ENCODE measurements around the gene C11orf97.
A peak's percentile ranks its signal among the peaks of the same experiment; 100 is the strongest.
"Not testable (repeated sequence)": the region's sequence is repeated elsewhere in the genome, so short reads cannot be mapped to it uniquely, and the experiment has no call there.

The C11orf97 gene

DNA sequence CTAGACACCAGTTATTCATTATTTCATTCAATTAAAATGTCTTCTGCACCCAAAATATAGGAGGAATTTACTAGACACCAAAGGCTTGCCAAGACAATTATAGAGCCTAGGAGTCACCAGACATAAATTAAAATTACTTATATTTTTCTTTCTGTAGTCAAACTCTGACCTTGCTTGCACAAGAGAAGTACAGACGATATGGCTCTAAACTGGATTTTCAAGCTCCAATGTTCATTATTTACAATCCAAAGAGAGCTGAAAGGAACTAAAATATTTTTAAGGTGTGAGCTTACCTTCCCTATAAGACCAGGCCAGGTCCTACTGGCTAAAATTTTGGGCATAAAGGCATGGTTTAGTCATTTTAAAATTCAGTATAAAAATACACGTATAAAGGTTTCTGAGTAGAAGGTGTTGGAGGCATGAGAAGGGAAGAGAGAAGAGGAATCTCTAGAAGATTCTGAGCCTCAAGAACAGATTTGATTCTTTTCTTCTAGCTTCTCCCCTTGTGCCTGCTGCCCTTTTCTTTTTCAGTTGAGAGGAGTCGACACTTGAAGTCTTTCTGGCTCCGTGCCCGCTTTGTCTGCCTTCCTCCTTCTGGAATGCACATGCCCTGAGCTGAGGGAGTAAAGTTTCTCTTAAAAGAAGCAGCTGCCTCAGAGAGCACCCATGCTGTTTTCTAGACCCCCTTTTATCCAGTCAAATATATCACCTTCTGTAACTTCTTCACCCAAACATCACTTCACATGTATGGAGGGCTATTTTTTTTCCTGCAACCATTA is 13.5 kb downstream of the C11orf97 start:
- DNase-seq: no peak

DNA sequence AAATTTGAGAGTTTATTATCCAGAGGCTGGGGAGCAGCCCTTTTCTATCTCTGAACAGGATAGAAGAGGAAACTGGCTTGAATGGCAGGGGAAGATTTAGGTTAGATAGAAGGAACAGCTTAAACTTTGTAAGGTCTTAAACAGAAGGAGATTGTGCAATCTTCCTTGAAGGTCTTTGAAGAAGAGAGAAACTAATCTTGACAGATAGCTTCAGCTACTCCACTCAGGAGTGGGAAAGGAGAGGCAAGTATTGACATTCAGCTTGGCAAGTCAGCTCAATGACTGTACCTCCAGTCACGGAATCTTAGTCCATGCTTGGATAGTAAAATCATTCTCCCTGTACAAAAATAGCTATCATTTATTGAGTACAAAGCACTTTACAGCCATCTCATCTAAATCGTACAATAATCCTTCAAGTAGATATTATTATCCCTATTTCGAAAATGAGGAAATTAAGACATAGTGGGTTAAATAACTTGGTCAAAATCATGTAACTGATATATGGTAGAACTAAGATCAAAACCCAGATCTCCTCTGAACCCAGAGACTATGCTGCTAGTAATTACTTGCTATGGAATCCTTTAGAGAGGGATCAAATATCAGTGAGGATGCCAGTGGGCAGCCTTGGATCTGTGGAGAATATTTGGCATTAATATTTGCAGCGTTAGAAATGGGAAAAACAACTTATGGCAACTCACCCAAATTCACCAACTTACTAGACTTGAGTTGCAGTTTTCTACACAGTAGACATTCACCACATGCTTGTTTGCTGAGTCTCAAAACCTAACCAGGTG is 14.6 kb downstream of the C11orf97 start:
- no peak for DNase-seq

DNA sequence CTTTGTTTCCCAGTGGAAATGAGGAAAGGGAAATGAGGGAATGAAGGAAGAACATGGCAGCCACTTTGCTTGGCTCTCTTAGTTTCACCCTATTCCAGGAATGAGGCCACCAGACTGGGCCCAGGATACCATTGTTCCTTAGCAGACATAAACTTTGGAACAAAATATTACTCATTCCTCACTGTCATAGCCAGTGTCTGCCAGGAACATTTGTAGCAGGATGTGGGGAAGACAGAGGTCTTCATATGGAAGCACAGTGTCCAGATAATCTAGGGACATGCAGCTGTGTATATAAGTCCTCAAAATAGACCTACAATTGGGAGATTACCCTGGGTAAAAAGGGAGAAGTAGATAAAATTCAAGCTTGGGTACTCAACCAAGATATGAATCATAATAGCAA is 16.3 kb downstream of the C11orf97 start:
- no peak for DNase-seq

DNA sequence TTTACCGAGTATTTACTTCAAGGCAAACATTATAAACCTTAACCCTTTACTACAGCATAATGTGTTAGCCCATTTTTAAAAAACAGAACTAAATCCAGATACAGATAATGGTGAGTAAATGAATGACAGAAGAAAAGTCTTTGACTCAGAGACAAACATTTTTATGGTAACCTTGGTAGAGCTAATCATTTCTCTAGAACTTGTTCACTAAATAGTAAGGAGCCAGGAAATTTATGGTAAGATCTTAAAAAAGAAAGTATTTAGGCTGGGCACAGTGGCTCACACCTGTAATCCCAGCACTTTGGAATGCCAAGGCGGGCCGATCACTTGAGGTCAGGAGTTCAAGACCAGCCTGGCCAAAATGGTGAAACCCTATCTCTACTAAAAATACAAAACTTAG is 19.9 kb downstream of the C11orf97 start:
- DNase-seq: no peak

DNA sequence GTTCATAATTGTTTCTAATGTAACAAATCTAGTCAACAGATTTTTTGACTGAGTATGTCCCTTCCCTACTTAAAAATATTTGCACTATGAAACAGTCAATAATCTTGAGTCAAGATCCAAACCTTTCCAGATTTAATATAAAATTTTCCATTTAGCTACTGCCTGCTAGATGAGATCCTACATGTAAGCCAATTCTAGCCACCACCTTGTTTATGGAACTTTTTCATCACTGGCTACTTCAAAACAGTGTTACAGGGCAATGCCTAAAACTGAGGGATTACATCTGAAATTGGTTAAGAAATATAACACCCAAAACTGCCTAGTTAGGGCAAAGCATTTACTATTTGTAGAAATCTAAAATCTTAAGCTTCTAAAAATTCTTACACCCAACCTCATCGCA is 20.9 kb downstream of the C11orf97 start:
- no peak for DNase-seq

DNA sequence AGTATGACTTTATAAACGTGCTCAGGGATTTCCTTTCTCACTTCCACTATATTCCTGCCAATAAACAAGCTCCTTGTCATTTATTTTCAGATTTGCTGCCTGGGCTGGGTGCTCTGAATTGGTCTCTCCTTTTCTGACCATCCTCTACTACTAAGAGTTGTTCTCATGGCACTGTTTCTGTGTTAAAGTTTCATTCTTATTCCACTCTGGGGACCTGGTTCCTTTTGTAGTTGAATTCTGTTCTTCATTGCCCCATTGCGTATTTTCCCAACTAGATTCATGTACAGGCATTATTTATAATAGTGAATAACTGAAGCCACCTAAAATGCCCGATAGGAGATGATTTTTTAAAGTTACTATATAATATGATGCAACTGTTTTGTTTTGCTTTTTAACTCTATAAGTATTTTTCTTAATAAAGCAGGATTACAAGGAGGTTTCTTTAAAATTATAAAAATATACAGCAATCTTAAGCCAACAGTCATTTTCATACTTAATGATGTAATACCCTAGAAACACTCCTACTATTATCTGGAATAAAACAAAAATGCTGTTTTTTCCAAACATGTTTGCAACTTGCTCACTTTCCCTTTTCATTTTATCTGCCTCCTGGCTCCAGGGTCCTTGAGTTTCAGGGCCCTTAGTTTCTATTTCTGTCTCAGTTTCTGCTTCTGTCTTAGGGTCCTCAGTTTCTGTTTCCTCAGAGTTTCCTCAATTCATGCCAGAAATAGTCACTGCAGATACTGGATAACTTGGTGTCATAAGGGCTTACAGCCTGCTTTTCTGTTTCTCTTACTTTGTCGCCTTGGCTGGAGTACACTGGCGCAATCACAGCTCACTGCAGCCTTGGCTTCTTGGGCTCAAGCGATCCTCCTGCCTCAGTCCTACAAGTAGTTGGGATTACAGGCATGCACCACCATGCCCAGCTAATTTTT is 21.7 kb downstream of the C11orf97 start:
- DNase-seq: no peak

DNA sequence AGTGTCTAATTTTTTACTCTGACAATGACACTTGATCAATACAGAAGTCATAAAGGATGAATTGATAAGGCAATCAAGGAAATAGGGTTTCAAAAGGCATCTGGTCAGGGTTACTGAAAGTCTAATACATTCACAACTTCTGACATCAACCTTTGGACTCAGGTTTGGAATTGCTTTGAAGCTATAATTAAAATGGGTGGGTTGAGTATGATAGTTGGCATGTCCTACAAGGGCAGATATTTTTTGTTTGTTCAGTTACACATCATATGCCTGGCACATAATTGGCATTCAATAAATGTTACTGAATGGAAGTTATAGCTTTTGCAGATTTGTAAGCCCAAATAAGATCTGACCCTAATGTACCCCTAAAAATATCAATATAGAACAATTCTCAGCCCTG is 24.1 kb downstream of the C11orf97 start:
- no peak for DNase-seq

DNA sequence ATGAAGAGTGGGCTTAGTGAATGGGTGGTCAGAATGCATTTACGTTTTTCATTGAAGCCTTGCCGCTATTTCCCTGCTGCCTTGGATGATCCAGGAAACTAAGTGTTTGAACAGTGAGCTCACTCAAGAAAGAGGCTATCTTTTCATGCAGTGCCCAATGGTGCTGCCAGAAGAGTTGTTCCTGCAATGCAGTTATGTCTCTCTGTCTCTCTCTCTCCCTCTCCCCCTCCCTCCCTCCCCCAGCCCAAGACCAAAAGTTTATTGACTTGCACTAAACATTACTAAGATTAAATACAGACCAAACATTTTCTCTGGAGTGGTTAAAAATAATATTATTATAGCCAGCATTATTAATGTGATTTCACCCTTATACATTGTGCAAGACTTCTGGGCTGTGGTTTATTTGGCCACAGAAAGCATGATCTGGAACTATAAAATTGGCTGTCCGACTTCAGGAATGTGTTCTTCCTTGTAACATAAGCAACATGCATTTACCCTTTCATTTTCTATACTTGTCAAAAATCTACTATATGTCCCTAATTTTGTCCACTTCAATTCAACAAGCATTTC is 24.9 kb downstream of the C11orf97 start:
- DNase-seq: no peak

DNA sequence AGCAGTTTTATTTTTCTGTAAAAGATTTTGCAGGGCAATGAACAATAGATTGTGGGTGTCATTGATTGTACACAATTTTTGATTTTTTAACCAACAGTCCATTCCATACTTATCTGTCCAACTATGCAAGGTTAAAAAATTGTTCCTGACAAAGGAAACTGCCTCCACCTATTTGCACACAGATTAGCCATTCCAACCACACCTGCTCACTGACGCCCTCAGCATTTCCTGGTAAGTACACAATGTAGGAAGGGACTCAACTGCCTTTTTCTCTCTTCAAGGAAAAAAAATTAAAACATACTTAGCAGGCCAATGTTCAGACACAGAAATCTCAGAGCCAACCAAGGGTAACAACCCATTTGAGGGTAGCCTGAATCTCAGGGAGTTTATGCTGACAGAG is 27.2 kb downstream of the C11orf97 start:
- no peak for DNase-seq

DNA sequence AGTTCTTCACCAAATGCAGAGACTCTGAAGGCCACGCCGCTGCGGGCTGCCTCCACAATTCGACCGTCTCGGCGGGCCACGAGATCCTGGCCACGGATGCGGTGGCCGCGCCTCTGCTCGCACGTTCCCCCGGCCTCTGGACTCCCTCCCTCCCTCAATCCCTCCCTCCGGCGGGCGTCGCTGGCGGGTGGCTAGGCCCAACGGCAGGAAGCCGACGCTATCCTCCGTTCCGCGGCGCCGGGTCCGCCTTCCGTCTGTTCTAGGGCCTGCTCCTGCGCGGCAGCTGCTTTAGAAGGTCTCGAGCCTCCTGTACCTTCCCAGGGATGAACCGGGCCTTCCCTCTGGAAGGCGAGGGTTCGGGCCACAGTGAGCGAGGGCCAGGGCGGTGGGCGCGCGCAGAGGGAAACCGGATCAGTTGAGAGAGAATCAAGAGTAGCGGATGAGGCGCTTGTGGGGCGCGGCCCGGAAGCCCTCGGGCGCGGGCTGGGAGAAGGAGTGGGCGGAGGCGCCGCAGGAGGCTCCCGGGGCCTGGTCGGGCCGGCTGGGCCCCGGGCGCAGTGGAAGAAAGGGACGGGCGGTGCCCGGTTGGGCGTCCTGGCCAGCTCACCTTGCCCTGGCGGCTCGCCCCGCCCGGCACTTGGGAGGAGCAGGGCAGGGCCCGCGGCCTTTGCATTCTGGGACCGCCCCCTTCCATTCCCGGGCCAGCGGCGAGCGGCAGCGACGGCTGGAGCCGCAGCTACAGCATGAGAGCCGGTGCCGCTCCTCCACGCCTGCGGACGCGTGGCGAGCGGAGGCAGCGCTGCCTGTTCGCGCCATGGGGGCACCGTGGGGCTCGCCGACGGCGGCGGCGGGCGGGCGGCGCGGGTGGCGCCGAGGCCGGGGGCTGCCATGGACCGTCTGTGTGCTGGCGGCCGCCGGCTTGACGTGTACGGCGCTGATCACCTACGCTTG is 31.7 kb downstream of the C11orf97 start, which contains the start of gene FUT4:
Gene FUT4 (plus strand): TSS at position 227 of the 951 bp plus-strand sequence. CDS start 213 bp downstream, at position 440.
- peak; percentile 63 for DNase-seq

DNA sequence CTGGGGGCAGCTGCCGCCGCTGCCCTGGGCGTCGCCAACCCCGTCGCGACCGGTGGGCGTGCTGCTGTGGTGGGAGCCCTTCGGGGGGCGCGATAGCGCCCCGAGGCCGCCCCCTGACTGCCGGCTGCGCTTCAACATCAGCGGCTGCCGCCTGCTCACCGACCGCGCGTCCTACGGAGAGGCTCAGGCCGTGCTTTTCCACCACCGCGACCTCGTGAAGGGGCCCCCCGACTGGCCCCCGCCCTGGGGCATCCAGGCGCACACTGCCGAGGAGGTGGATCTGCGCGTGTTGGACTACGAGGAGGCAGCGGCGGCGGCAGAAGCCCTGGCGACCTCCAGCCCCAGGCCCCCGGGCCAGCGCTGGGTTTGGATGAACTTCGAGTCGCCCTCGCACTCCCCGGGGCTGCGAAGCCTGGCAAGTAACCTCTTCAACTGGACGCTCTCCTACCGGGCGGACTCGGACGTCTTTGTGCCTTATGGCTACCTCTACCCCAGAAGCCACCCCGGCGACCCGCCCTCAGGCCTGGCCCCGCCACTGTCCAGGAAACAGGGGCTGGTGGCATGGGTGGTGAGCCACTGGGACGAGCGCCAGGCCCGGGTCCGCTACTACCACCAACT is 32.5 kb downstream of the C11orf97 start:
- no peak for DNase-seq

DNA sequence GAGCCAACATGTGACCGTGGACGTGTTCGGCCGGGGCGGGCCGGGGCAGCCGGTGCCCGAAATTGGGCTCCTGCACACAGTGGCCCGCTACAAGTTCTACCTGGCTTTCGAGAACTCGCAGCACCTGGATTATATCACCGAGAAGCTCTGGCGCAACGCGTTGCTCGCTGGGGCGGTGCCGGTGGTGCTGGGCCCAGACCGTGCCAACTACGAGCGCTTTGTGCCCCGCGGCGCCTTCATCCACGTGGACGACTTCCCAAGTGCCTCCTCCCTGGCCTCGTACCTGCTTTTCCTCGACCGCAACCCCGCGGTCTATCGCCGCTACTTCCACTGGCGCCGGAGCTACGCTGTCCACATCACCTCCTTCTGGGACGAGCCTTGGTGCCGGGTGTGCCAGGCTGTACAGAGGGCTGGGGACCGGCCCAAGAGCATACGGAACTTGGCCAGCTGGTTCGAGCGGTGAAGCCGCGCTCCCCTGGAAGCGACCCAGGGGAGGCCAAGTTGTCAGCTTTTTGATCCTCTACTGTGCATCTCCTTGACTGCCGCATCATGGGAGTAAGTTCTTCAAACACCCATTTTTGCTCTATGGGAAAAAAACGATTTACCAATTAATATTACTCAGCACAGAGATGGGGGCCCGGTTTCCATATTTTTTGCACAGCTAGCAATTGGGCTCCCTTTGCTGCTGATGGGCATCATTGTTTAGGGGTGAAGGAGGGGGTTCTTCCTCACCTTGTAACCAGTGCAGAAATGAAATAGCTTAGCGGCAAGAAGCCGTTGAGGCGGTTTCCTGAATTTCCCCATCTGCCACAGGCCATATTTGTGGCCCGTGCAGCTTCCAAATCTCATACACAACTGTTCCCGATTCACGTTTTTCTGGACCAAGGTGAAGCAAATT is 33.3 kb downstream of the C11orf97 start:
- no peak for DNase-seq

DNA sequence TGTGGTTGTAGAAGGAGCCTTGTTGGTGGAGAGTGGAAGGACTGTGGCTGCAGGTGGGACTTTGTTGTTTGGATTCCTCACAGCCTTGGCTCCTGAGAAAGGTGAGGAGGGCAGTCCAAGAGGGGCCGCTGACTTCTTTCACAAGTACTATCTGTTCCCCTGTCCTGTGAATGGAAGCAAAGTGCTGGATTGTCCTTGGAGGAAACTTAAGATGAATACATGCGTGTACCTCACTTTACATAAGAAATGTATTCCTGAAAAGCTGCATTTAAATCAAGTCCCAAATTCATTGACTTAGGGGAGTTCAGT is 33.9 kb downstream of the C11orf97 start:
- no peak for DNase-seq

DNA sequence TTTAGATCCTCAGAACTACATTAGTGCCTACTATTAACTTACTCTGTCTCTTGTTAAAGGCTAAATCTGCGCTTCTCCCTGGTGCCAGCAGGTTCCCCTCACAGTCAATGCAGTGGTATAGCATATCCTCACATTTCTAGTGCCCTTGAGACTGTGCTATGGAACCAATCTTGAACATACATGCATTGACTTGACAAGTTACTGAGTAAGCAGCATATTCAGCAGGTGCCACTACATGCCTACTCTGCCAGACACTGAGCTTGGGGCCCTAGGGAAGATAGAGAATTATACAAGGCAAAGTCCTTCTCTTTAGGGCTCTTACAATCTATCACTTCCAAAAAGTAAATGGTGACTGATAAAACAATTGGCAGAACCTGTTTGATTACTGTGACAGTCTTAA is 34.6 kb downstream of the C11orf97 start:
- no peak for DNase-seq

DNA sequence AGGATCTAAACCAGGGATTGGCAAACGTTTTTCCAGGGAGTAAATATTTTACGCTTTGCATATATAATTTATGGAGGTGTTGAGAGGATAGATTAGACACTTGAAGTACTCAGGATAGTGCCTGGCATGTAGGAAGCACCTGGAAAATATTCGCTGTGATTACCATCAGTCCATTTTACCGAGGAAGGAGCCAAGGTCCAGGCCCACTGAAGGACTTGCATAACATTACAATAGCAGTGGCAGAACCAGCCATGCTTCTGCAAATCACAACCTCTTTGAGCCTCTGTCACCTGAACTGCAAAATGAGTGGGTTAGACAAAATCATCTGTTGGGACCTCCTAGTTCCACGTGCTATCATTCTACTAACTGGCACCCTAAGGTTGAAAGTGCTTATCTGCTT is 36.9 kb downstream of the C11orf97 start:
- no peak for DNase-seq

DNA sequence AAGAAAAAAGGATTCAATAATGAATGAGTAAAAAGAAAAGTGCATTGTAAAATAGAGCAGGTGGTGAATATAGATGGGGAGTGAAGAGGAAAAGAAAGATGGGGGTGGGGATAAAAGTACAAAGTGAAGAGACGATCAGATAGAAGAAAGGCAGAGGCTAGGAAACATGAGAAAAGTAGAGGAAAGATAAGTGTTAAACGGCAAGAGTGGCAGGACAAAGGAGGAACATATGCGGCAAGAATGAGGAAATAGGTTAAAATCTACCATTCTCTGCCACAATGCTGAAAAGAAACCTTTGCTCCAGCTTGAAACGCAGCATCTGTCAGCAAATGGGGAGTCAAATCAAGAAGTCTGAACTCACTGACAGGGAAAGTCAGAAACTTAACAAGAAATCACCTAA is 38.3 kb downstream of the C11orf97 start:
- DNase-seq: no peak

DNA sequence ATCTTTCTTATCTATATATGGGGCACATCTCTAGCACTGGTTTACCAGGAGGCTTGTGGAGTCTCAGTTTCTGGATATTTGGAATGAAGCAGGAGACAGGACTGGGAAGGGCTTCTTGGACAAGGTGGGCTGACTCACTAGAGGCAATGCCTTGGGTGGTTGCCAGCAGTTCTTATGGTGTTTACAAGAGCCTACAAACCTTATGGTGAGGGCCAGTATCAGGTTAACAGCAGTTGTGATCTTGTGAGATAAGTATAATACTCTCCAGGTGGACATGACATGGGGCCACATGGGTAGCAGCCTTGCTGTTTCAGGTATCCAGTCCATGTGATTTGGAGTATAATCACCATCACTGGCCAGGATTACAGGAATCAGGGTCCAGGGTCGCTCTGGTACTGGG is 41.7 kb downstream of the C11orf97 start:
- no peak for DNase-seq

DNA sequence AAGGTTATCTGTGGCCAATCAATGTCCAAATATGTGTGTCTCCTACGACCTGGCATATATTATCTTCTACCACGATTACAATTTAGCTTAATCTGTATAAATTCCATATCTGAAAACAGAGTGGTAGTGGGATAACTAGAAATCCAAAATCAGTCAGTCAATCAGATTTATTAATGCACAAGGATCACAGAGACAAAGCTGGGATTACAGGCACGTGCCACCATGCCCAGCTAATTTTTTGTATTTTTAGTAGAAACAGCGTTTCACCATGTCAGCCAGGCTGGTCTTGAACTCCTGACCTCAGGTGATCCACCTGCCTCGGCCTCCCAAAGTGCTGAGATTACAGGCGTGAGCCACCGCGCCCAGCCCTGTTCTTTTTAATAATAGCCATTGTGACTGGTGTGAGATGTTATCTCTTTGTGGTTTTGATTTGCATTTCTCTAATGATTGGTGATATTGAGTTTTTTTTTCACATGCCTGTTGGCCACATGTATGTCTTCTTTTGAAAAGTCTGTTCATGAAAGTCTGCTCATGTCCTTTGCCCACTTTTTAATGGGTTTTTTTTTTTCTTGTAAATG is 43.6 kb downstream of the C11orf97 start:
- not testable (repeated sequence) for DNase-seq

DNA sequence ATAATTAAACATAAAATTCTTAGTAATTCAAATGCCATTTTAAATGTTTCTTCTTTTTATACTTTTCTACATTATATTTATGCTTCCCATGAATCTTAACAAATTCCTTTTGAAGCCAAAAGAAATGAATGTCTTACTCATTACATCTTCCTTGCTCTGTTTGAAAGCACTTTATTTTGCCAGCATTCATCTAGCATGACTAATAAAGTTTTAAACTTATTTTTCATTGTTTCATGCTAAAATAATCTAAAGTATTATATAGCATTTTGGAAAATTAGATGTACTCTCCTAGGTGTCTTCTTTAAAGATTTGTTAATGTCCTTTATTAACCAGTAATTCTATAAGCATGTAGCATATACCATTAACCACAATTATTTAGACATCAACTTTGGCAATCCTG is 45.2 kb downstream of the C11orf97 start:
- no peak for DNase-seq

DNA sequence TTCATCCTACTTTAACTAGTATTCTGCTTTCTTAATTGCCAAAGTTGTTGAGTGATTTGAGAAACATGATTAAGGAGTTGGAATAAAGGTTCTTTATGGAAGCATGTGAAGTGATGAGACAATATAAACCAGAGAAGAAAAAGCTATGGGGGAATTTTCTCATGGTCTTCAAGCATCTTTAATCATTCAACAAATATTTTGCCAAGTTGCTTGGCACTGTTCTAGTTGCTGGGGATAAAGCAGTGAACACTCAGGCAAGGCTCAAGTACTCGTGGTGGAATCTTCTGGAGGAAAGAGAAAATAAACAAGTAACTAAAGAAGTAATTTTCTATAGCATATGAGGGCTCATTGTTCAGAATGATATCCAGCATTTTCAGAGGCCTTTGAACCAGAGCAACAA is 45.7 kb downstream of the C11orf97 start:
- DNase-seq: no peak

Measured in activated gamma-delta T cell treated with Interleukin-2 at 50 U/mL for 16 hours (primary cell).